H1 (cell line): ENCODE results near the gene KLF7. TPM values are rescaled to one million over a fixed set of nuclear protein-coding genes. Genes with fewer than 3 reads are reported as not detected.

ENCODE experiments used
- CTCF ChIA-PET: fragments of 300-600 bp; sonication (Branson Sonifier 250); formaldehyde crosslinking; loops from one replicate; lab custom pipeline; 2021; ENCODE audit not compliant: partially characterized antibody; lab: Charles Lee
- POLR2A ChIA-PET: fragments of 300-600 bp; sonication (Branson Sonifier 250); formaldehyde crosslinking; loops from one replicate; lab custom pipeline; 2021; ENCODE audit warnings: inconsistent platforms; ENCODE audit not compliant: partially characterized antibody; lab: Charles Lee
- DNase-seq, 2 experiments: peaks; one replicate each; pipeline versions ENCODE4 v3.0.0 to v3.0.0-alpha.2; 2010 to 2022; ENCODE audit warnings: low spot score in 2 of 2, low read depth in 1 of 2, mixed read lengths in 1 of 2
- FAIRE-seq: peaks from 2 replicates; lab custom pipeline; 2011; peaks lifted over from hg19 to GRCh38; lab: Jason Lieb, UNC
- H2AFZ ChIP-seq: 2 replicates; pipeline ENCODE4 v1.8.1; 2012; ENCODE audit warnings: low read length, inconsistent platforms
- H2AK5ac ChIP-seq: 2 replicates; pipeline ENCODE4 v1.6.1; 2013; ENCODE audit warnings: low read depth, low read length
- H2BK120ac ChIP-seq: replicated peaks from 2 replicates; pipeline ENCODE3; 2013; ENCODE audit warnings: low read depth, low read length, inconsistent platforms
- H2BK12ac ChIP-seq: 2 replicates; pipeline ENCODE4 v1.6.1; 2013; ENCODE audit warnings: low read depth, low read length
- H2BK15ac ChIP-seq: 2 replicates; pipeline ENCODE4 v1.6.1; 2013; ENCODE audit warnings: low read length
- H2BK20ac ChIP-seq: 2 replicates; pipeline ENCODE4 v1.6.1; 2013; ENCODE audit warnings: low read length
- H2BK5ac ChIP-seq: 2 replicates; pipeline ENCODE4 v1.6.1; 2013; ENCODE audit warnings: low read depth, low read length
- H3K14ac ChIP-seq: 2 replicates; pipeline ENCODE4 v1.6.1; 2013; ENCODE audit warnings: inconsistent platforms; ENCODE audit not compliant: insufficient read length
- H3K18ac ChIP-seq: 2 replicates; pipeline ENCODE4 v1.6.1; 2013; ENCODE audit warnings: low read length; ENCODE audit errors: extremely low read depth
- H3K23ac ChIP-seq: 2 replicates; pipeline ENCODE4 v1.6.1; 2013; ENCODE audit warnings: inconsistent platforms; ENCODE audit not compliant: insufficient read length
- H3K23me2 ChIP-seq: 2 replicates; pipeline ENCODE4 v1.6.1; 2013; ENCODE audit warnings: low read depth, low read length
- H3K27ac ChIP-seq: 2 replicates; pipeline ENCODE4 v1.6.1; 2011; ENCODE audit warnings: low read depth, low read length, inconsistent platforms
- H3K27me3 ChIP-seq, 4 experiments: replicated peaks in 1 of 4; 1 replicate in 1 of 4; 2 replicates in 3 of 4; pipeline versions ENCODE4 v1.6.1 to v1.8.1; 2011 to 2013; ENCODE audit warnings: low read length in 3 of 4, mild to moderate bottlenecking in 3 of 4, inconsistent platforms in 2 of 4, mixed read lengths in 2 of 4, moderate library complexity in 1 of 4; ENCODE audit not compliant: control insufficient read depth in 3 of 4, insufficient read depth in 3 of 4; ENCODE audit errors: extremely low read depth in 1 of 4
- H3K36me3 ChIP-seq, 4 experiments: 2 replicates each; pipeline versions ENCODE4 v1.6.1 to v1.8.1; 2011 to 2013; ENCODE audit warnings: mild to moderate bottlenecking in 4 of 4, low read length in 3 of 4, moderate library complexity in 2 of 4, control low read depth in 1 of 4, inconsistent platforms in 1 of 4; ENCODE audit not compliant: insufficient read depth in 4 of 4, control insufficient read depth in 2 of 4
- H3K4ac ChIP-seq: replicated peaks from 2 replicates; pipeline ENCODE3; 2013; ENCODE audit warnings: low read length, low read depth, mixed read lengths, inconsistent platforms; ENCODE audit not compliant: insufficient read length
- H3K4me1 ChIP-seq, 4 experiments: replicated peaks in 1 of 4; 1 replicate in 1 of 4; 2 replicates in 3 of 4; pipeline versions ENCODE4 v1.6.1 to v1.8.1; 2011 to 2013; ENCODE audit warnings: low read length in 3 of 4, inconsistent platforms in 2 of 4, mixed read lengths in 1 of 4; ENCODE audit not compliant: insufficient read depth in 4 of 4, control insufficient read depth in 3 of 4
- H3K4me2 ChIP-seq, 2 experiments: 2 replicates each; pipeline versions ENCODE4 v1.6.1 to v1.8.1; 2011 to 2013; ENCODE audit warnings: low read depth in 2 of 2, low read length in 2 of 2, control low read depth in 1 of 2, inconsistent platforms in 1 of 2, mild to moderate bottlenecking in 1 of 2; ENCODE audit not compliant: insufficient read depth in 1 of 2
- H3K4me3 ChIP-seq, 4 experiments: fragments of 200-600, 300-600 bp in 1 of 4; sonication (generic), shearing (Covaris generic), sonication (Bioruptor Twin) in 1 of 4; 2 replicates each; pipeline versions ENCODE4 v1.5.1 to v1.8.1; 2011 to 2016; ENCODE audit warnings: low read length in 4 of 4, low read depth in 3 of 4, control low read depth in 2 of 4, inconsistent platforms in 2 of 4, mild to moderate bottlenecking in 2 of 4, mixed read lengths in 1 of 4, moderate library complexity in 1 of 4; ENCODE audit not compliant: insufficient read depth in 2 of 4; ENCODE audit errors: extremely low read depth in 1 of 4
- H3K56ac ChIP-seq: replicated peaks from 2 replicates; pipeline ENCODE3; 2013; ENCODE audit warnings: low read depth, mild to moderate bottlenecking, mixed read lengths, low read length, inconsistent platforms; ENCODE audit not compliant: insufficient read length
- H3K79me1 ChIP-seq: 2 replicates; pipeline ENCODE4 v1.6.1; 2013; ENCODE audit warnings: low read depth, low read length, control low read depth
- H3K79me2 ChIP-seq, 2 experiments: 2 replicates each; pipeline versions ENCODE4 v1.6.1 to v1.8.1; 2012 to 2013; ENCODE audit warnings: low read length in 2 of 2, mild to moderate bottlenecking in 2 of 2, inconsistent platforms in 1 of 2; ENCODE audit not compliant: insufficient read depth in 2 of 2, control insufficient read depth in 1 of 2
- H3K9ac ChIP-seq, 4 experiments: replicated peaks in 1 of 4; 1 replicate in 1 of 4; 2 replicates in 3 of 4; pipeline versions ENCODE4 v1.6.1 to v1.8.1; 2011 to 2013; ENCODE audit warnings: low read depth in 3 of 4, low read length in 3 of 4, control low read depth in 2 of 4, mild to moderate bottlenecking in 2 of 4, moderate library complexity in 2 of 4, inconsistent platforms in 1 of 4; ENCODE audit errors: extremely low read depth in 1 of 4
- H3K9me3 ChIP-seq, 2 experiments: 2 replicates each; pipeline versions ENCODE4 v1.6.1 to v1.8.1; 2012 to 2013; ENCODE audit warnings: mild to moderate bottlenecking in 2 of 2, moderate library complexity in 2 of 2, control low read depth in 1 of 2, inconsistent platforms in 1 of 2, low read depth in 1 of 2, low read length in 1 of 2, mixed read lengths in 1 of 2; ENCODE audit not compliant: insufficient read depth in 2 of 2
- H4K20me1 ChIP-seq, 2 experiments: replicated peaks in 1 of 2; 2 replicates each; pipeline versions ENCODE3 to v1.8.1; 2011 to 2013; ENCODE audit warnings: inconsistent platforms in 2 of 2, low read length in 2 of 2, mild to moderate bottlenecking in 1 of 2; ENCODE audit not compliant: insufficient read depth in 2 of 2, control insufficient read depth in 1 of 2
- H4K5ac ChIP-seq: 2 replicates; pipeline ENCODE4 v1.6.1; 2013; ENCODE audit warnings: low read length, low read depth, mixed read lengths, inconsistent platforms; ENCODE audit not compliant: insufficient read length
- H4K8ac ChIP-seq: 2 replicates; pipeline ENCODE4 v1.8.0; 2013; ENCODE audit warnings: mild to moderate bottlenecking, moderate library complexity, low read length, inconsistent platforms; ENCODE audit not compliant: insufficient read depth; ENCODE audit errors: extremely low read depth
- H4K91ac ChIP-seq: replicated peaks from 2 replicates; pipeline ENCODE3; 2013; ENCODE audit warnings: low read length, mixed read lengths, inconsistent platforms; ENCODE audit not compliant: insufficient read length
- BRCA1 ChIP-seq: IDR thresholded peaks from 2 replicates; pipeline ENCODE4 v1.6.1; 2012; ENCODE audit warnings: low read depth, low read length, improper control_type of control experiment
- SAP30 ChIP-seq: fragments of 300-600 bp; sonication (generic); IDR thresholded peaks from 2 replicates; pipeline ENCODE4 v1.7.1; 2012; ENCODE audit warnings: low read length, moderate library complexity, mild to moderate bottlenecking, inconsistent platforms; ENCODE audit not compliant: insufficient read depth, insufficient replicate concordance
- WGBS, 2 experiments: shearing (Covaris generic) in 1 of 2; methylation state at CpG; one replicate each; pipeline versions ENCODE4 v1.1.6 to v1.1.7; 2013 to 2015; ENCODE audit warnings: low lambda C conversion rate in 2 of 2, mixed read lengths in 2 of 2, inconsistent platforms in 1 of 2, low coverage in 1 of 2, missing lambda C conversion rate in 1 of 2; ENCODE audit not compliant: insufficient replicate concordance in 2 of 2, insufficient coverage in 1 of 2, insufficient read length in 1 of 2; ENCODE audit errors: extremely low coverage in 1 of 2, missing lambda C conversion rate in 1 of 2; 5-methylcytosine and 5-hydroxymethylcytosine counted together
- polyA plus RNA-seq, 7 experiments: library from polyadenylated mRNA; depleted of rRNA in 3 of 7; stranded (reverse) in 5 of 7; unstranded in 2 of 7; fragments of >200 nt in 5 of 7; fragments of 200-250 nt in 2 of 7; gene quantifications; 1 replicate in 5 of 7; 2 replicates in 1 of 7; 4 replicates in 1 of 7; pipeline versions ENCODE4 v1.2.1 to v1.2.3, GENCODE V29; 2011 to 2013; ENCODE audit warnings: missing spikeins in 2 of 7, mixed read lengths in 2 of 7
- total RNA-seq: library from RNA; stranded (reverse); fragmentation: NEBNext Ultra II Directional; extraction: Animal tissue kit (Norgen Biotek cat#: 25700); gene quantifications from 2 replicates; pipeline ENCODE4 v1.2.1, GENCODE V29; 2021

Gene KLF7
- total and polyA plus RNA-seq, 2 of the 8 experiments (the other 6 are each of a cell fraction or from before 2014, with no cell fraction given) = 9.6 to 23.3 TPM

DNA sequence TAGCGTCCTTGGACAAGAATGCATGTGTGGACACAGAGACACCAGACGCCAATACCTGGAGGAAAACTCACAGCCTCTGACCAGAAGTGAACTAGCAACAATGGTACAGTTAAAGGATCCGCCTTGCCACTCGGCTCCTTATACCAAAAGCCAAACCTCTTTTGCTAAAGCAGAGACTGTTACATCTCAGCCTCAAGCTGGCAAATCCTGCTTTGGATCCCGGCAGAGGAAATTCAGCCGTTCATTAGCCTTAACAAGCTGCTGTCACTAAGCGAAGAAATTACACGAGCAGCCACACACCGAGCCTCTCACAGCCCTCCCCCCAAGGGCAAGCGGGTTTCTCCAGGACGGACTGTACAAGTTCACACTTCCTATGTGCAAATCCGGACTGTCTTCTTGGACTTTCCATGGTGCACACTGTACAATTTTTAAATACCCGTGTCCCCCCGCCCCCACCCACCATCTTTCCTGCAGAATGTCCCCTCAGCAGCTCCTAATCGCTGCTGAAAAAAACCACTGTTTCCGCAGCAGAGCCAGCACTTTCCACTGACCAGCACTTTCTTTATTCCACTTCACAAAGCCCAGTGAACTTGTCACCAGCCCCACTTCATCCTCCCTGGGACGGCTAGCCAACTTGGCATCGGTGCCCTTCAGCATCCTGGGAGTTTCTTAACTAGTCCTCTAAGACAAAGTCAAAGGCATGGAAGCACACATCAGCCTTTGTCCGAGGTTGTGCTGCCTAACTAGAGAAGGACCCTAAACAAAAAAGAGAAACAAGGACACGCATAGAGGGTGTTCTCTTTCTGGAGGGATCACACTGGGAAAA is 1.5 kb downstream of the KLF7 start:
- no peak overlapping the region for H4K91ac ChIP-seq
- peak overlapping the region; percentile 21 to 86 (median 58) for H3K9ac ChIP-seq
- H4K5ac ChIP-seq = no peak overlapping the region
- no peak overlapping the region for H3K23ac ChIP-seq
- H3K27ac ChIP-seq = no peak overlapping the region
- ChIA-PET CTCF (interaction anchor here (0.8 to 1.4 kb wide), 9 partner anchors 9 to 361 kb away, joined by 3 to 6 read pairs (median 3); no protein-coding TSS in a partner anchor), POLR2A (interaction anchor here (0.8 to 5.5 kb wide), 10 partner anchors 11 to 180 kb away, joined by 3 to 103 read pairs (median 4); no protein-coding TSS in a partner anchor)
- FAIRE-seq (no peak), DNase-seq (no peak)
- H3K79me2 ChIP-seq = peaks cover 14 to 57% of the 10 kb centered on the region in 2 experiments; a peak in 3 of 4 replicates
- H3K9me3 ChIP-seq = no peaks in the 10 kb centered on the region
- peaks cover 2 to 35% (median 28%) of the 10 kb centered on the region in 4 experiments; a peak in 6 of 7 replicates for H3K4me1 ChIP-seq
- H3K56ac ChIP-seq = no peak overlapping the region
- H2AK5ac ChIP-seq = no peak overlapping the region
- no peak for TF ChIP-seq BRCA1
- TF ChIP-seq SAP30 = peak; percentile 24
- H3K4me3 ChIP-seq = peak overlapping the region; percentile 84 to 97 (median 86)
- H3K4me2 ChIP-seq = peak overlapping the region; percentile 94 to 100
- peak overlapping the region; percentile 97 for H3K18ac ChIP-seq
- H2BK120ac ChIP-seq = no peak overlapping the region
- no peak overlapping the region for H2BK5ac ChIP-seq
- H4K20me1 ChIP-seq = no peaks in the 10 kb centered on the region
- H3K4ac ChIP-seq = no peak overlapping the region
- H2BK12ac ChIP-seq = peak overlapping the region; percentile 91
- H3K36me3 ChIP-seq = no peaks in the 10 kb centered on the region
- 9% methylated on average over 20 of the region's 20 CpGs; no CpG with 5 or more reads in 1 of the 2 experiments for WGBS, 2 experiments
- peak overlapping the region; percentile 88; the same call in 1 of the 2 replicates for H2BK15ac ChIP-seq
- H2BK20ac ChIP-seq = peak overlapping the region; percentile 75
- H3K14ac ChIP-seq = no peak overlapping the region
- no peaks in the 10 kb centered on the region; a peak in 2 of 7 replicates for H3K27me3 ChIP-seq
- peaks cover 4% of the 10 kb centered on the region; the same call in 1 of the 2 replicates for H3K79me1 ChIP-seq
- no peak overlapping the region for H4K8ac ChIP-seq
- H3K23me2 ChIP-seq = peaks cover 25% of the 10 kb centered on the region
- no peak overlapping the region for H2AFZ ChIP-seq
